GM12878 (cell line): ENCODE results near the gene PTAFR. TPM values are rescaled to one million over a fixed set of nuclear protein-coding genes. Genes with fewer than 3 reads are reported as not detected.

Experiments used
- BACH1 ChIP-seq: fragments of 450-650 bp; IDR thresholded peaks from 2 replicates; pipeline ENCODE4 v1.6.1; 2017; ENCODE audit warnings: mild to moderate bottlenecking, borderline replicate concordance
- CBX3 ChIP-seq: fragments of 200-600 bp; sonication (generic); IDR thresholded peaks from 2 replicates; pipeline ENCODE4 v1.6.1; 2016; ENCODE audit warnings: low read depth, borderline replicate concordance
- CHD2 ChIP-seq: IDR thresholded peaks from 2 replicates; pipeline ENCODE4 v1.6.1; 2011; ENCODE audit warnings: low read depth, low read length, improper control_type of control experiment, borderline replicate concordance
- EED ChIP-seq: sonication (generic); IDR thresholded peaks from 2 replicates; pipeline ENCODE4 v1.6.1; 2016; ENCODE audit warnings: antibody characterized with exemption, low read depth
- EZH2 ChIP-seq: IDR thresholded peaks from 2 replicates; pipeline ENCODE4 v1.6.1; 2012; ENCODE audit warnings: low read depth, mild to moderate bottlenecking, control low read depth, inconsistent platforms, low read length, borderline replicate concordance; ENCODE audit not compliant: control insufficient read depth
- FOXM1 ChIP-seq: IDR thresholded peaks from 2 replicates; pipeline ENCODE4 v1.6.1; 2012; ENCODE audit warnings: low read depth, mild to moderate bottlenecking, inconsistent platforms, low read length, moderate library complexity
- GABPA ChIP-seq: IDR thresholded peaks from 2 replicates; pipeline ENCODE4 v1.6.1; 2014; ENCODE audit warnings: antibody characterized with exemption, low read depth, mild to moderate bottlenecking, inconsistent platforms
- HDGF ChIP-seq: fragments of 450-650 bp; IDR thresholded peaks from 2 replicates; pipeline ENCODE4 v1.6.1; 2016; ENCODE audit warnings: antibody characterized with exemption
- HSF1 ChIP-seq: fragments of 150-350 bp; IDR thresholded peaks from 2 replicates; pipeline ENCODE4 v1.6.1; 2014; ENCODE audit warnings: mild to moderate bottlenecking, low read depth, low read length
- JUNB ChIP-seq: IDR thresholded peaks from 2 replicates; pipeline ENCODE4 v1.6.1; 2016; ENCODE audit warnings: antibody characterized with exemption, mild to moderate bottlenecking
- KLF5 ChIP-seq: fragments of 450-650 bp; IDR thresholded peaks from 2 replicates; pipeline ENCODE4 v1.6.1; 2014; ENCODE audit warnings: mild to moderate bottlenecking; ENCODE audit not compliant: partially characterized antibody
- MAX ChIP-seq: IDR thresholded peaks from 2 replicates; pipeline ENCODE4 v1.6.1; 2012; ENCODE audit warnings: low read depth, low read length, improper control_type of control experiment
- MEF2A ChIP-seq: IDR thresholded peaks from 2 replicates; pipeline ENCODE4 v1.6.1; 2011; ENCODE audit warnings: low read depth, mild to moderate bottlenecking, low read length, moderate library complexity; ENCODE audit not compliant: insufficient read depth
- NBN ChIP-seq: fragments of 450-650 bp; IDR thresholded peaks from 2 replicates; pipeline ENCODE4 v1.6.1; 2016
- NFYA ChIP-seq: IDR thresholded peaks from 2 replicates; pipeline ENCODE4 v1.6.1; 2011; ENCODE audit warnings: low read depth, mild to moderate bottlenecking, low read length, improper control_type of control experiment, borderline replicate concordance
- NFYB ChIP-seq: IDR thresholded peaks from 2 replicates; pipeline ENCODE4 v1.6.1; 2011; ENCODE audit warnings: low read depth, mild to moderate bottlenecking, low read length, improper control_type of control experiment, moderate library complexity; ENCODE audit not compliant: insufficient read depth
- PML ChIP-seq: IDR thresholded peaks from 2 replicates; pipeline ENCODE4 v1.6.1; 2012; ENCODE audit warnings: low read length, inconsistent platforms
- SMARCA5 ChIP-seq: fragments of 450-650 bp; IDR thresholded peaks from 2 replicates; pipeline ENCODE4 v1.6.1; 2017; ENCODE audit warnings: mild to moderate bottlenecking
- SMC3 ChIP-seq: IDR thresholded peaks from 2 replicates; pipeline ENCODE4 v1.6.1; 2011; ENCODE audit warnings: low read length, improper control_type of control experiment, borderline replicate concordance
- SREBF1 ChIP-seq: IDR thresholded peaks from 2 replicates; pipeline ENCODE4 v1.6.1; 2012; ENCODE audit warnings: mild to moderate bottlenecking, low read length
- TBL1XR1 ChIP-seq: IDR thresholded peaks from 2 replicates; pipeline ENCODE4 v1.6.1; 2012; ENCODE audit warnings: low read depth, low read length, improper control_type of control experiment
- ZBTB4 ChIP-seq: fragments of 450-650 bp; formaldehyde crosslinking; IDR thresholded peaks from 2 replicates; pipeline ENCODE4 v1.4.0; 2022; ENCODE audit warnings: mild to moderate bottlenecking, moderate library complexity
- ZNF274 ChIP-seq: IDR thresholded peaks from one replicate; pipeline ENCODE4 v1.8.0; 2011; ENCODE audit not compliant: insufficient read length, insufficient read depth
- polyA plus RNA-seq, 11 experiments: library from polyadenylated mRNA; depleted of rRNA in 4 of 11; unstranded in 6 of 11; stranded (reverse) in 5 of 11; fragments of >200 nt; fragmentation: Nextera tagmentation in 4 of 11; fragmentation: Illumina TruSeq in 1 of 11; extraction: Ambion mirVana in 4 of 11; extraction: Trizol in 1 of 11; gene quantifications; 1 replicate in 1 of 11; 2 replicates in 10 of 11; pipeline versions ENCODE4 v1.2.1 to v1.2.3, GENCODE V29; 2011 to 2016; ENCODE audit warnings: inconsistent platforms in 2 of 11, missing spikeins in 2 of 11, low read depth in 1 of 11
- total RNA-seq, 4 experiments: library from RNA; depleted of rRNA in 3 of 4; stranded (reverse); fragments of >200 nt in 3 of 4; fragmentation: Illumina TruSeq in 1 of 4; extraction: Trizol in 1 of 4; gene quantifications; 2 replicates each; pipeline versions ENCODE4 v1.2.1 to v1.2.3, GENCODE V29; 2013 to 2021

The PTAFR gene
- total and polyA plus RNA-seq, 10 of the 15 experiments (the other 5 are each of a cell fraction or from before 2014, with no cell fraction given): 17.5 to 251 (median 27.7) TPM

- no peak for TF ChIP-seq EZH2
- TF ChIP-seq SREBF1: no peak
- TF ChIP-seq MEF2A: peak; percentile 85
- TF ChIP-seq ZBTB4 (CRISPR knock-in tag): no peak
- peak; percentile 71; the same call in 1 of the 2 replicates for TF ChIP-seq PML
- no peak for TF ChIP-seq ZNF274
- TF ChIP-seq KLF5: no peak
- TF ChIP-seq HSF1: no peak
- peak; percentile 95 for TF ChIP-seq BACH1
- TF ChIP-seq FOXM1: peak; percentile 94; the same call in 1 of the 2 replicates
- TF ChIP-seq GABPA: peak; percentile 61; the same call in 1 of the 2 replicates
- TF ChIP-seq CHD2: no peak
- TF ChIP-seq TBL1XR1: peak; percentile 73; the same call in 1 of the 2 replicates
- TF ChIP-seq NFYB: no peak
- no peak for TF ChIP-seq CBX3
- TF ChIP-seq SMARCA5: peak; percentile 70; the same call in 1 of the 2 replicates
- no peak for TF ChIP-seq SMC3
- TF ChIP-seq MAX: no peak
- TF ChIP-seq EED: peak; percentile 98
- peak; percentile 98 for TF ChIP-seq JUNB
- no peak for TF ChIP-seq NFYA
- peak; percentile 62; the same call in 1 of the 2 replicates for TF ChIP-seq NBN
- peak; percentile 96 for TF ChIP-seq HDGF
Measured at GRCh38 chr1:28144203-28145135, 32.0 kb downstream of the PTAFR start (continued).
